Ovary (tissue), 9 donors: ENCODE data around the gene PURA. TPM values are rescaled to one million over a fixed set of nuclear protein-coding genes. Genes with fewer than 3 reads are reported as not detected.

Experiments
- DNase-seq, 5 donors: peaks; one replicate each; pipeline ENCODE4 v3.0.0-alpha.2; 2019 to 2020
- H3K27ac ChIP-seq, 2 donors: fragments of 200-600 bp; one replicate each; pipeline versions ENCODE4 v1.5.1 to v1.8.0; 2019 to 2022
- H3K27me3 ChIP-seq: fragments of 200-600 bp; one replicate; pipeline ENCODE4 v1.8.0; 2022
- H3K36me3 ChIP-seq: fragments of 200-600 bp; sonication (generic); one replicate; pipeline ENCODE4 v1.5.1; 2019
- H3K4me1 ChIP-seq: one replicate; pipeline ENCODE4 v1.8.1; 2013; ENCODE audit warnings: mild to moderate bottlenecking, moderate library complexity; ENCODE audit not compliant: insufficient read depth
- H3K4me3 ChIP-seq: fragments of 200-600 bp; sonication (generic); one replicate; pipeline ENCODE4 v1.5.1; 2017
- H3K9me3 ChIP-seq, 2 donors: fragments of 200-600 bp in 1 of 2; sonication (generic) in 1 of 2; one replicate each; pipeline versions ENCODE4 v1.5.1 to v1.8.1; 2013 to 2019; ENCODE audit warnings: mild to moderate bottlenecking in 1 of 2, moderate library complexity in 1 of 2
- EP300 ChIP-seq: sonication (generic); formaldehyde crosslinking; IDR thresholded peaks from one replicate; pipeline ENCODE4 v1.6.1; 2017; ENCODE audit warnings: antibody characterized with exemption
- POLR2A ChIP-seq: fragments of 450-650 bp; IDR thresholded peaks from one replicate; pipeline ENCODE4 v1.6.1; 2017; ENCODE audit warnings: antibody characterized with exemption, mild to moderate bottlenecking, moderate library complexity
- WGBS, 3 donors: extraction: QIAGEN DNeasy Blood & Tissue Kit in 1 of 3; methylation state at CpG; one replicate each; pipeline versions ENCODE4 v1.1.5 to v1.1.7; 2013 to 2017; 5-methylcytosine and 5-hydroxymethylcytosine counted together
- intact Hi-C, 4 donors: fragments of 100-400 bp; cut with DNase I; formaldehyde crosslinking; loops; one replicate each; pipeline versions ENCODE4 v1.11.0 to v1.15.1; 2022 to 2023
- polyA plus RNA-seq, 2 donors: library from polyadenylated mRNA; stranded (reverse); fragments of 200-250 nt in 1 of 2; fragments of 350-450 nt in 1 of 2; fragmentation: Illumina TruSeq in 1 of 2; extraction: RNeasy Lipid Tissue Mini Kit (QIAGEN cat#74804) in 1 of 2; gene quantifications; one replicate each; pipeline ENCODE4 v1.2.3, GENCODE V29; 2013 to 2014
- total RNA-seq, 7 donors: library from RNA; depleted of rRNA in 2 of 7; stranded (reverse); fragments of >200 nt in 2 of 7; fragmentation: NEBNext Ultra II Directional in 3 of 7; extraction: Animal tissue kit (Norgen Biotek cat#: 25700) in 3 of 7; gene quantifications; one replicate each; pipeline versions ENCODE4 v1.1.0 to v1.2.4, GENCODE V29; 2016 to 2023
- TF ChIP-seq, protein P1 (sequence below), 3 donors: fragments of 450-650 bp in 2 of 3; fragments of 200-600 bp in 1 of 3; IDR thresholded peaks; one replicate each; pipeline versions ENCODE4 v1.5.1 to v1.8.0; 2016 to 2022; ENCODE audit warnings: antibody characterized with exemption in 3 of 3, mild to moderate bottlenecking in 1 of 3
- donor health status: DM: no; HTN: no; CAD: no; lungs with moderate emphysema.
- donor health status: DM: no; HTN: no; CAD: no.
- donor health status: Bipolar disorder and iron deficiency.
- donor health status: DM: yes; HTN: yes; CAD: no.
- donor health status: DM: no; HTN: no; CAD: no.
- donor health status: DM: yes; HTN: yes; CAD: no.

The PURA gene
- total and polyA plus RNA-seq, 9 donors: 6.3 to 35.5 (median 26.1) TPM

- TF ChIP-seq POLR2A (no peak), EP300 (no peak)
- TF ChIP-seq, protein P1, sequence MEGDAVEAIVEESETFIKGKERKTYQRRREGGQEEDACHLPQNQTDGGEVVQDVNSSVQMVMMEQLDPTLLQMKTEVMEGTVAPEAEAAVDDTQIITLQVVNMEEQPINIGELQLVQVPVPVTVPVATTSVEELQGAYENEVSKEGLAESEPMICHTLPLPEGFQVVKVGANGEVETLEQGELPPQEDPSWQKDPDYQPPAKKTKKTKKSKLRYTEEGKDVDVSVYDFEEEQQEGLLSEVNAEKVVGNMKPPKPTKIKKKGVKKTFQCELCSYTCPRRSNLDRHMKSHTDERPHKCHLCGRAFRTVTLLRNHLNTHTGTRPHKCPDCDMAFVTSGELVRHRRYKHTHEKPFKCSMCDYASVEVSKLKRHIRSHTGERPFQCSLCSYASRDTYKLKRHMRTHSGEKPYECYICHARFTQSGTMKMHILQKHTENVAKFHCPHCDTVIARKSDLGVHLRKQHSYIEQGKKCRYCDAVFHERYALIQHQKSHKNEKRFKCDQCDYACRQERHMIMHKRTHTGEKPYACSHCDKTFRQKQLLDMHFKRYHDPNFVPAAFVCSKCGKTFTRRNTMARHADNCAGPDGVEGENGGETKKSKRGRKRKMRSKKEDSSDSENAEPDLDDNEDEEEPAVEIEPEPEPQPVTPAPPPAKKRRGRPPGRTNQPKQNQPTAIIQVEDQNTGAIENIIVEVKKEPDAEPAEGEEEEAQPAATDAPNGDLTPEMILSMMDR (IDR thresholded peaks at IDR 0.05): no peak
- Histone ChIP-seq H3K27me3 (no peaks in the 10 kb centered on the region), H3K36me3 (no peaks in the 10 kb centered on the region), H3K4me3 (no peak overlapping the region), H3K4me1 (peaks cover 1% of the 10 kb centered on the region), H3K27ac (no peak overlapping the region), H3K9me3 (no peaks in the 10 kb centered on the region)
- intact Hi-C loops: loop anchor here in 1 of 4 donors (10.0 kb wide), 1 partner anchor 296 kb away; no protein-coding TSS in a partner anchor
- 68 to 78% (median 78%) methylated on average over 3 of the region's 3 CpGs for WGBS, 3 donors
- no peak for DNase-seq
Measured at GRCh38 chr5:140140435-140140834, 26.5 kb downstream of the PURA start.

GRCh38 chr5:140141241-140141640, 27.3 kb downstream of the PURA start:
- TF ChIP-seq EP300: no peak
- TF ChIP-seq, protein P1 (IDR thresholded peaks at IDR 0.05): no peak
- DNase-seq: no peak
- Histone ChIP-seq H3K36me3 (no peaks in the 10 kb centered on the region), H3K4me3 (no peak overlapping the region), H3K27me3 (no peaks in the 10 kb centered on the region), H3K4me1 (peaks cover 5% of the 10 kb centered on the region), H3K27ac (no peak overlapping the region), H3K9me3 (no peaks in the 10 kb centered on the region)
- intact Hi-C loops: loop anchor here in 1 of 4 donors (10.0 kb wide), 1 partner anchor 296 kb away; no protein-coding TSS in a partner anchor

DNA sequence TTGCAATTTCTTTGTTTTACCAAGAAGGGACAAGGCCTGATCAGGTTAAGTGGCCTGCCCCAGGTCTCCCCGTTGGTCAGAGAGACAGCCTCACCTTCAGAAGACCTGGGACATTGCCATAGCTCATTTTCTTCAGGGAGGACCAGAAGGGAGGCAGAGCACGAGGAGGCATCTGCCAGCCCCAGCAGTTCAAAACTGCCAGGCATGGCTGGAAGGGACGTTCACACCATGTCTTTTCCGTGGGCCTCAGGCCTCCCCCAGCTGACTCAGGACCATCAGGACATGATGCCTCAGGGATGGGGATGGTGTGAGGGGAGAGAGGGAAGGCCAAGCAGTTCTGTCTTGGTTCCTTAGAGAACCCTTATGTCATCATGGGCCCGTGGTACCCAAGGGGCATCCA, 28.3 kb downstream of the PURA start:
- no peaks in the 10 kb centered on the region for H3K9me3 ChIP-seq
- WGBS, 3 donors: 77 to 83% (median 82%) methylated on average over 5 of the region's 5 CpGs
- H3K36me3 ChIP-seq: no peaks in the 10 kb centered on the region
- no peaks in the 10 kb centered on the region for H3K27me3 ChIP-seq
- TF ChIP-seq POLR2A (no peak), EP300 (no peak)
- no peak for DNase-seq
- peaks cover 7% of the 10 kb centered on the region for H3K4me1 ChIP-seq
- intact Hi-C loops: loop anchor here in 1 of 4 donors (10.0 kb wide), 1 partner anchor 297 kb away; no protein-coding TSS in a partner anchor
- no peak overlapping the region for H3K4me3 ChIP-seq
- no peak overlapping the region for H3K27ac ChIP-seq

GRCh38 chr5:140142856-140143255, 28.9 kb downstream of the PURA start:
- no peak overlapping the region for H3K27ac ChIP-seq
- H3K36me3 ChIP-seq: no peaks in the 10 kb centered on the region
- no peak overlapping the region for H3K4me3 ChIP-seq
- H3K27me3 ChIP-seq: no peaks in the 10 kb centered on the region
- no peaks in the 10 kb centered on the region for H3K9me3 ChIP-seq
- TF ChIP-seq EP300 (no peak), POLR2A (no peak)
- TF ChIP-seq, protein P1 (IDR thresholded peaks at IDR 0.05): no peak
- no peak for DNase-seq
- H3K4me1 ChIP-seq: peaks cover 7% of the 10 kb centered on the region
- intact Hi-C loops: loop anchor here in 1 of 4 donors (10.0 kb wide), 1 partner anchor 298 kb away; no protein-coding TSS in a partner anchor
- 88 to 94% (median 89%) methylated on average over 7 of the region's 7 CpGs for WGBS, 3 donors

DNA sequence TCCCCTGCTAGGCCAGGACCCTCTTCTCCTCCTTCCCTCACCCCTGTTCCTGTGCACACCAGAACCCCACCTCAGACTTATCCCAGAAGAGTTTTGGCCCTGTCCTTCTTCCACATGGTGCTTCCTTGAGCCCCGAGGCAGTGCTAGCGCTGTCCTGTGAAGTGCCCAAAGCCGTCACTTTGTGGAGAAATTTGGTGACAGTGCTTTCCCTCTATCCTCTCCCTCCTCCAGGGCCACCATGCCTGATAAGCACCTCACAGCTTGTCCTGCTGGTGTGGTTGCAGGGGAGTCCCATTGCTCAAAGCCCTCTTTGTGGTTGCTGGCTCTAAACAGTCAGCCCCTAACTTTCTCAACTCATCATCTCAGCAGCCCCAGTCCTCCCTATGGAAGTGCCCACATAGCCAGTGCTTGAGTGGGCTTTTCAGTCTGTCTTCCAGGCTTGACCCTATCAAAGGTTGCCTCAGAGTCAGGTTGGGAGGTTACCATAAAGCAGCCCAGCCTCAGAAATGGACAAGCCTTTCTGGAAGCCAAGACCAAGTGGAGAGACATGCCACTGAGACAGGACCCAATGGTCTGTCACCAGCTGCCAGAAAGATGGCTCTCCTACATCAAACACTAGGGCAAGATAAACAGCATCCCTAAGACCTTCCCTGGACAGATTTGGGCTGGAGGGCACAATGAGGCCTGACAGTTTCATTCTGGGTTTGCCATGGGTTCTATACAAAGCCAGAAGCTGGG, 29.8 kb downstream of the PURA start:
- no peak overlapping the region for H3K27ac ChIP-seq
- peaks cover 7% of the 10 kb centered on the region for H3K4me1 ChIP-seq
- H3K36me3 ChIP-seq: no peaks in the 10 kb centered on the region
- no peaks in the 10 kb centered on the region for H3K9me3 ChIP-seq
- no peak overlapping the region for H3K4me3 ChIP-seq
- DNase-seq: no peak
- TF ChIP-seq, protein P1 (IDR thresholded peaks at IDR 0.05): no peak
- TF ChIP-seq POLR2A (no peak), EP300 (no peak)
- no peaks in the 10 kb centered on the region for H3K27me3 ChIP-seq
- intact Hi-C loops: loop anchor here in 1 of 4 donors (10.0 kb wide), 1 partner anchor 299 kb away; no protein-coding TSS in a partner anchor
- WGBS, 3 donors: 92 to 100% (median 94%) methylated on average over 3 of the region's 3 CpGs
